Measurements from ENCODE around the gene KDM8. TPM values are rescaled to one million over a fixed set of nuclear protein-coding genes. Genes with fewer than 3 reads are reported as not detected.
"Not testable (repeated sequence)": the region's sequence is repeated elsewhere in the genome, so short reads cannot be mapped to it uniquely, and the experiment has no call there.

Gene KDM8
- polyA plus RNA-seq, 3 donors, result 0.40 to 3.3 (median 1.5) TPM

- Mint-ChIP-seq H3K4me3 (no peak overlapping the region), H3K9me3 (peaks cover 0 to 8% (median 4%) of the 10 kb centered on the region in 7 donors), H3K4me1 (peaks cover 29% of the 10 kb centered on the region), H3K27me3 (ENCODE audit: low read depth in 3 of 3) (peaks cover 0 to 8% (median 4%) of the 10 kb centered on the region in 3 donors), H3K27ac (peak overlapping the region in 3 of 7 donors; percentile 41 to 67 (median 41)), H3K36me3 (no peaks in the 10 kb centered on the region)
- TF ChIP-seq CTCF (IDR thresholded peaks at IDR 0.05), result no peak
- Histone ChIP-seq H3K9ac (ENCODE audit: insufficient read depth, low read length, poor library complexity, severe bottlenecking) (no peak overlapping the region), H2AFZ (ENCODE audit: insufficient read depth, low read depth, low read length, poor library complexity, severe bottlenecking) (no peak overlapping the region), H3K4me1 (ENCODE audit: control insufficient read depth in 1 of 2, insufficient read depth in 2 of 2, low read length in 2 of 2) (peaks cover 24 to 29% of the 10 kb centered on the region in 2 donors), H3K27ac (ENCODE audit: low read depth in 1 of 2, low read length in 2 of 2) (peak overlapping the region in 1 of 2 donors; percentile 83), H3K79me2 (ENCODE audit: insufficient read depth, low read length) (peaks cover 3% of the 10 kb centered on the region), H3K9me3 (replicated peaks in 1 of 2; ENCODE audit: control insufficient read depth in 1 of 2, insufficient read depth in 1 of 2, low read length in 2 of 2) (no peaks in the 10 kb centered on the region), H4K20me1 (ENCODE audit: insufficient read depth, low read length) (no peaks in the 10 kb centered on the region), H3K4me3 (replicated peaks in 1 of 3; ENCODE audit: low read depth in 2 of 3, low read length in 3 of 3) (peak overlapping the region in 1 of 3 experiments; percentile 42), H3K27me3 (ENCODE audit: control insufficient read depth in 2 of 2, insufficient read depth in 2 of 2, low read length in 2 of 2) (no peaks in the 10 kb centered on the region), H3K36me3 (replicated peaks in 1 of 2; ENCODE audit: control insufficient read depth in 1 of 2, insufficient read depth in 2 of 2, low read length in 2 of 2) (no peaks in the 10 kb centered on the region), H3K4me2 (replicated peaks; ENCODE audit: extremely low read depth, low read length, poor library complexity, severe bottlenecking) (peak overlapping the region; percentile 56)
- intact Hi-C loops (cut with micrococcal nuclease), result no loop called here
- DNase-seq, result no peak
- no CpG with 5 or more reads among the region's 3 CpGs for WGBS (ENCODE audit: insufficient coverage)
Measured at GRCh38 chr16:27199235-27199586, 4.1 kb upstream of the KDM8 start.

- peaks cover 0 to 8% (median 4%) of the 10 kb centered on the region in 3 donors for H3K27me3 Mint-ChIP-seq (ENCODE audit: low read depth in 3 of 3)
- Histone ChIP-seq H3K9me3 (replicated peaks in 1 of 2; ENCODE audit: control insufficient read depth in 1 of 2, insufficient read depth in 1 of 2, low read length in 2 of 2) (no peaks in the 10 kb centered on the region), H4K20me1 (ENCODE audit: insufficient read depth, low read length) (no peaks in the 10 kb centered on the region), H3K4me1 (ENCODE audit: control insufficient read depth in 1 of 2, insufficient read depth in 2 of 2, low read length in 2 of 2) (peaks cover 29 to 34% of the 10 kb centered on the region in 2 donors), H3K9ac (ENCODE audit: insufficient read depth, low read length, poor library complexity, severe bottlenecking) (peak overlapping the region; percentile 15), H3K27me3 (ENCODE audit: control insufficient read depth in 2 of 2, insufficient read depth in 2 of 2, low read length in 2 of 2) (no peaks in the 10 kb centered on the region), H3K4me3 (replicated peaks in 1 of 3; ENCODE audit: low read depth in 2 of 3, low read length in 3 of 3) (peak overlapping the region in 1 of 3 experiments; percentile 42), H3K27ac (ENCODE audit: low read depth in 1 of 2, low read length in 2 of 2) (peak overlapping the region; percentile 68 to 83), H2AFZ (ENCODE audit: insufficient read depth, low read depth, low read length, poor library complexity, severe bottlenecking) (peak overlapping the region; percentile 76), H3K4me2 (replicated peaks; ENCODE audit: extremely low read depth, low read length, poor library complexity, severe bottlenecking) (peak overlapping the region; percentile 56), H3K36me3 (replicated peaks in 1 of 2; ENCODE audit: control insufficient read depth in 1 of 2, insufficient read depth in 2 of 2, low read length in 2 of 2) (no peaks in the 10 kb centered on the region), H3K79me2 (ENCODE audit: insufficient read depth, low read length) (peaks cover 8% of the 10 kb centered on the region)
- no peak for TF ChIP-seq CTCF (IDR thresholded peaks at IDR 0.05)
- peaks cover 0 to 2% (median 1%) of the 10 kb centered on the region in 7 donors for H3K9me3 Mint-ChIP-seq
- H3K4me1 Mint-ChIP-seq, result peaks cover 34% of the 10 kb centered on the region
- DNase-seq, result peak; percentile 36 to 56 (median 55)
- no CpG with 5 or more reads among the region's 1 CpG for WGBS (ENCODE audit: insufficient coverage)
- H3K4me3 Mint-ChIP-seq, result peak overlapping the region; percentile 16 to 53
- no peaks in the 10 kb centered on the region for H3K36me3 Mint-ChIP-seq
- intact Hi-C loops (cut with micrococcal nuclease), result loop anchor here in 1 of 2 donors (10.0 kb wide), 1 partner anchor 345 kb away; the partner anchor contains the start of gene GTF3C1
- peak overlapping the region; percentile 81 to 93 (median 88) for H3K27ac Mint-ChIP-seq
Measured at GRCh38 chr16:27199736-27200135, 3.6 kb upstream of the KDM8 start.

GRCh38 chr16:27200914-27201313, 2.4 kb upstream of the KDM8 start:
- Histone ChIP-seq H3K4me1 (ENCODE audit: control insufficient read depth in 1 of 2, insufficient read depth in 2 of 2, low read length in 2 of 2) (peaks cover 30 to 34% of the 10 kb centered on the region in 2 donors), H3K79me2 (ENCODE audit: insufficient read depth, low read length) (peaks cover 12% of the 10 kb centered on the region)
- not testable (repeated sequence) for H3K4me3 ChIP-seq (replicated peaks in 1 of 3; ENCODE audit: low read depth in 2 of 3, low read length in 3 of 3); H3K9me3 ChIP-seq (replicated peaks in 1 of 2; ENCODE audit: control insufficient read depth in 1 of 2, insufficient read depth in 1 of 2, low read length in 2 of 2); H3K9ac ChIP-seq (ENCODE audit: insufficient read depth, low read length, poor library complexity, severe bottlenecking); H2AFZ ChIP-seq (ENCODE audit: insufficient read depth, low read depth, low read length, poor library complexity, severe bottlenecking); H3K27ac ChIP-seq (ENCODE audit: low read depth in 1 of 2, low read length in 2 of 2); H3K9me3 Mint-ChIP-seq; H4K20me1 ChIP-seq (ENCODE audit: insufficient read depth, low read length); DNase-seq; H3K36me3 Mint-ChIP-seq; H3K4me3 Mint-ChIP-seq; H3K4me2 ChIP-seq (replicated peaks; ENCODE audit: extremely low read depth, low read length, poor library complexity, severe bottlenecking); H3K27me3 Mint-ChIP-seq (ENCODE audit: low read depth in 3 of 3); H3K36me3 ChIP-seq (replicated peaks in 1 of 2; ENCODE audit: control insufficient read depth in 1 of 2, insufficient read depth in 2 of 2, low read length in 2 of 2); H3K27me3 ChIP-seq (ENCODE audit: control insufficient read depth in 2 of 2, insufficient read depth in 2 of 2, low read length in 2 of 2)
- Mint-ChIP-seq H3K27ac (peak overlapping the region in 2 of 7 donors; percentile 30 to 91), H3K4me1 (peaks cover 35% of the 10 kb centered on the region)
- intact Hi-C loops (cut with micrococcal nuclease), result loop anchor here in 1 of 2 donors (10.0 kb wide), 1 partner anchor 344 kb away; the partner anchor contains the start of gene GTF3C1
- WGBS (ENCODE audit: insufficient coverage), result no CpG with 5 or more reads among the region's 3 CpGs
